ENCODE results near the gene FRMD1.

FRMD1 gene

GRCh38 chr6:168039849-168040248, 39.2 kb downstream of the FRMD1 start:
- DNase-seq, result no peak

GRCh38 chr6:168039301-168039700, 39.7 kb downstream of the FRMD1 start:
- DNase-seq, result no peak

GRCh38 chr6:168038576-168039140, 40.4 kb downstream of the FRMD1 start:
- DNase-seq, result no peak

- DNase-seq, result no peak
Measured at GRCh38 chr6:168037856-168038255, 41.2 kb downstream of the FRMD1 start.

- no peak for DNase-seq
Measured at GRCh38 chr6:168037242-168037641, 41.8 kb downstream of the FRMD1 start.

- no peak for DNase-seq
Measured at GRCh38 chr6:168035661-168036545, 43.1 kb downstream of the FRMD1 start.

- DNase-seq, result no peak
Measured at GRCh38 chr6:168035098-168035660, 43.8 kb downstream of the FRMD1 start.

- no peak for DNase-seq
Measured at GRCh38 chr6:168034537-168034936, 44.5 kb downstream of the FRMD1 start.

- DNase-seq, result no peak
Measured at GRCh38 chr6:168033791-168034190, 45.2 kb downstream of the FRMD1 start.

- DNase-seq, result no peak
Measured at GRCh38 chr6:168032005-168032760, 46.8 kb downstream of the FRMD1 start.

- DNase-seq, result no peak
Measured at GRCh38 chr6:168031411-168031971, 47.5 kb downstream of the FRMD1 start.

- no peak for DNase-seq
Measured at GRCh38 chr6:168030908-168031307, 48.1 kb downstream of the FRMD1 start.

- DNase-seq, result no peak
Measured at GRCh38 chr6:168030218-168030746, 48.7 kb downstream of the FRMD1 start.

GRCh38 chr6:168029459-168030217, 49.4 kb downstream of the FRMD1 start:
- DNase-seq, result no peak

GRCh38 chr6:168028181-168028580, 50.8 kb downstream of the FRMD1 start:
- DNase-seq, result no peak

GRCh38 chr6:168027521-168027920, 51.5 kb downstream of the FRMD1 start:
- DNase-seq, result no peak

- DNase-seq, result no peak
Measured at GRCh38 chr6:168026925-168027324, 52.1 kb downstream of the FRMD1 start.

- DNase-seq, result no peak
Measured at GRCh38 chr6:168025831-168026710, 52.9 kb downstream of the FRMD1 start.

- DNase-seq, result no peak
Measured at GRCh38 chr6:168024951-168025510, 54.0 kb downstream of the FRMD1 start.

Data from T-helper 9 cell (primary cell).